ENCODE results near the gene PTPRN2. TPM values are rescaled to one million over a fixed set of nuclear protein-coding genes. Genes with fewer than 3 reads are reported as not detected.

PTPRN2 gene
- total and polyA plus RNA-seq, 2 of the 13 experiments (the other 11 are each of a cell fraction or from before 2014, with no cell fraction given): 2.5 to 24.2 TPM

- TF ChIP-seq ZBTB44 (CRISPR knock-in tag; IDR thresholded peaks at IDR 0.05) (no peak), TARDBP (CRISPR knock-in tag; IDR thresholded peaks at IDR 0.05) (no peak), ZNF441 (CRISPR knock-in tag; IDR thresholded peaks at IDR 0.05; ENCODE audit: borderline replicate concordance) (no peak)
- TF ChIP-seq, protein P1, sequence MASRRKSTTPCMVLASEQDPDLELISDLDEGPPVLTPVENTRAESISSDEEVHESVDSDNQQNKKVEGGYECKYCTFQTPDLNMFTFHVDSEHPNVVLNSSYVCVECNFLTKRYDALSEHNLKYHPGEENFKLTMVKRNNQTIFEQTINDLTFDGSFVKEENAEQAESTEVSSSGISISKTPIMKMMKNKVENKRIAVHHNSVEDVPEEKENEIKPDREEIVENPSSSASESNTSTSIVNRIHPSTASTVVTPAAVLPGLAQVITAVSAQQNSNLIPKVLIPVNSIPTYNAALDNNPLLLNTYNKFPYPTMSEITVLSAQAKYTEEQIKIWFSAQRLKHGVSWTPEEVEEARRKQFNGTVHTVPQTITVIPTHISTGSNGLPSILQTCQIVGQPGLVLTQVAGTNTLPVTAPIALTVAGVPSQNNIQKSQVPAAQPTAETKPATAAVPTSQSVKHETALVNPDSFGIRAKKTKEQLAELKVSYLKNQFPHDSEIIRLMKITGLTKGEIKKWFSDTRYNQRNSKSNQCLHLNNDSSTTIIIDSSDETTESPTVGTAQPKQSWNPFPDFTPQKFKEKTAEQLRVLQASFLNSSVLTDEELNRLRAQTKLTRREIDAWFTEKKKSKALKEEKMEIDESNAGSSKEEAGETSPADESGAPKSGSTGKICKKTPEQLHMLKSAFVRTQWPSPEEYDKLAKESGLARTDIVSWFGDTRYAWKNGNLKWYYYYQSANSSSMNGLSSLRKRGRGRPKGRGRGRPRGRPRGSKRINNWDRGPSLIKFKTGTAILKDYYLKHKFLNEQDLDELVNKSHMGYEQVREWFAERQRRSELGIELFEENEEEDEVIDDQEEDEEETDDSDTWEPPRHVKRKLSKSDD (CRISPR knock-in tag; IDR thresholded peaks at IDR 0.05; ENCODE audit: low read depth): no peak
Observed at GRCh38 chr7:158125091-158125490, 462.5 kb downstream of the PTPRN2 start (continued).

GRCh38 chr7:158124671-158125079 is 462.9 kb downstream of the PTPRN2 start:
- H3K4me3 ChIP-seq (replicated peaks in 1 of 3; ENCODE audit: insufficient read depth in 1 of 3, low read depth in 2 of 3, low read length in 3 of 3): no peak overlapping the region
- FAIRE-seq: no peak
- WGBS (ENCODE audit: low lambda C conversion rate): 89% methylated on average over 14 of the region's 14 CpGs
- intact Hi-C loops (cut with micrococcal nuclease; ENCODE audit: unreplicated experiment): no loop called here
- H3K9ac ChIP-seq (ENCODE audit: insufficient read depth, low read depth, low read length): no peak overlapping the region
- no peaks in the 10 kb centered on the region for H4K20me1 ChIP-seq (ENCODE audit: insufficient read depth, low read length)
- no peaks in the 10 kb centered on the region for H3K79me2 ChIP-seq (ENCODE audit: insufficient read depth, low read length)
- H3K4me1 ChIP-seq (ENCODE audit: insufficient read depth, low read length): no peaks in the 10 kb centered on the region
- in situ Hi-C loops (cut with HindIII; ENCODE audit: extremely low pct_ligation_motif_present, low pct_unique_long_range_greater_than_20kb): no loop called here
- no peak overlapping the region for H3K27ac ChIP-seq (ENCODE audit: extremely low read length, insufficient read depth, low read length)
- TF ChIP-seq REL (CRISPR knock-in tag; conservative IDR thresholded peaks at IDR 0.05): no peak
- no TSS peak for BruUV-seq (replicated peaks)
- H3K27me3 ChIP-seq (ENCODE audit: control insufficient read depth in 1 of 2, insufficient read depth in 2 of 2, low read length in 2 of 2): no peaks in the 10 kb centered on the region
- no peak for ATAC-seq
- no peaks in the 10 kb centered on the region; a peak in 1 of 5 replicates for H3K36me3 ChIP-seq (replicated peaks in 1 of 2; ENCODE audit: control insufficient read depth in 1 of 2, insufficient read depth in 2 of 2, low read length in 2 of 2)
- CTCF ChIA-PET (ENCODE audit: low intra/inter-chr PET ratio, low total read pairs): no interaction called here
- no peak for DNase-seq (ENCODE audit: low spot score)
- POLR2A ChIA-PET: no interaction called here
- no peak overlapping the region for H3K4me2 ChIP-seq (ENCODE audit: low read depth, low read length)
- no peak overlapping the region for H2AFZ ChIP-seq (ENCODE audit: low read length)
- no peaks in the 10 kb centered on the region for H3K9me3 ChIP-seq (ENCODE audit: low read length)
